ENCODE measurements around the gene SAMHD1.

- TF ChIP-seq POLR2AphosphoS5 (IDR thresholded peaks at IDR 0.05; ENCODE audit: low read depth, low read length): no peak
- no peak for TF ChIP-seq POLR2A (IDR thresholded peaks at IDR 0.05; ENCODE audit: low read depth, low read length)
These were observed 15.2 kb downstream of the SAMHD1 start for GRCh38 chr20:36936341-36936740.

Measured in GM12892 (cell line).